HCT116 (cell line): ENCODE results near the gene MAP3K5.

Source experiments
- ATF3 ChIP-seq: IDR thresholded peaks from 2 replicates; pipeline ENCODE4 v1.6.1; 2012
- CTCF ChIP-seq, 3 experiments: fragments of 200-600 bp in 1 of 3; sonication (generic) in 1 of 3; IDR thresholded peaks in 2 of 3; conservative IDR thresholded peaks in 1 of 3; 2 replicates each; pipeline ENCODE4 v1.5.1; 2012 to 2017; ENCODE audit warnings: low read depth in 2 of 3, low read length in 2 of 3, antibody characterized with exemption in 1 of 3, borderline replicate concordance in 1 of 3, control low read depth in 1 of 3, mild to moderate bottlenecking in 1 of 3, mixed read lengths in 1 of 3, mixed run types in 1 of 3, moderate library complexity in 1 of 3; ENCODE audit not compliant: insufficient read depth in 1 of 3
- EZH2 ChIP-seq: fragments of 200-600 bp; sonication (generic); IDR thresholded peaks from 2 replicates; pipeline ENCODE4 v1.6.1; 2017; ENCODE audit warnings: antibody characterized with exemption, mixed run types
- EZH2phosphoT487 ChIP-seq: fragments of 200-600 bp; IDR thresholded peaks from 2 replicates; pipeline ENCODE4 v1.6.1; 2018; ENCODE audit warnings: antibody characterized with exemption, borderline replicate concordance
- FOSL1 ChIP-seq: IDR thresholded peaks from 2 replicates; pipeline ENCODE4 v1.6.1; 2012; ENCODE audit warnings: low read depth
- JUND ChIP-seq: IDR thresholded peaks from 2 replicates; pipeline ENCODE4 v1.6.1; 2012
- MAX ChIP-seq: IDR thresholded peaks from 2 replicates; pipeline ENCODE4 v1.6.1; 2012
- POLR2A ChIP-seq: IDR thresholded peaks from 2 replicates; pipeline ENCODE4 v1.7.0; 2011; ENCODE audit warnings: borderline replicate concordance; ENCODE audit not compliant: insufficient read depth, insufficient read length; ENCODE audit errors: extremely low read depth
- POLR2AphosphoS5 ChIP-seq: IDR thresholded peaks from 2 replicates; pipeline ENCODE4 v1.6.1; 2011; ENCODE audit warnings: mild to moderate bottlenecking, low read depth, low read length, moderate library complexity
- REST ChIP-seq: IDR thresholded peaks from 2 replicates; pipeline ENCODE4 v1.6.1; 2012; ENCODE audit warnings: low read depth
- SP1 ChIP-seq: IDR thresholded peaks from 2 replicates; pipeline ENCODE4 v1.6.1; 2012; ENCODE audit warnings: low read depth
- ZBTB33 ChIP-seq: IDR thresholded peaks from 2 replicates; pipeline ENCODE4 v1.6.1; 2011; ENCODE audit warnings: mild to moderate bottlenecking, low read length, moderate library complexity; ENCODE audit not compliant: insufficient replicate concordance; ENCODE audit errors: extremely low read depth
- ZNF274 ChIP-seq: fragments of 200-500 bp; sonication (Bioruptor generic); IDR thresholded peaks from 2 replicates; pipeline ENCODE4 v1.6.1; 2014; ENCODE audit warnings: mild to moderate bottlenecking, low read depth, low read length, inconsistent platforms

GRCh38 chr6:136662347-136663237, 129.7 kb downstream of the MAP3K5 start:
- TF ChIP-seq CTCF (IDR thresholded peaks at IDR 0.05 in 2 of 3, conservative IDR thresholded peaks at IDR 0.05 in 1 of 3; ENCODE audit: borderline replicate concordance in 1 of 3, insufficient read depth in 1 of 3, low read depth in 2 of 3, low read length in 2 of 3) = no peak
- TF ChIP-seq ZBTB33 = no peak
- no peak for TF ChIP-seq POLR2A
- TF ChIP-seq EZH2 = no peak
- TF ChIP-seq JUND = no peak
- no peak for TF ChIP-seq FOSL1
- TF ChIP-seq ATF3 = no peak
- TF ChIP-seq POLR2AphosphoS5 = no peak
- no peak for TF ChIP-seq ZNF274
- TF ChIP-seq EZH2phosphoT487 = no peak
- no peak for TF ChIP-seq MAX
- no peak for TF ChIP-seq REST
- TF ChIP-seq SP1 = no peak
